ENCODE measurements around the gene SMG5.

GRCh38 chr1:156244712-156245111 lies 37.9 kb downstream of the SMG5 start:
- TF ChIP-seq ZBTB6 (tag by site-specific recombination; IDR thresholded peaks at IDR 0.05) (no peak), HOXA7 (CRISPR knock-in tag; IDR thresholded peaks at IDR 0.05; ENCODE audit: borderline replicate concordance) (no peak), PRDM6 (tag by site-specific recombination; IDR thresholded peaks at IDR 0.05) (no peak), ZNF133 (tag by site-specific recombination; IDR thresholded peaks at IDR 0.05) (no peak), KLF1 (tag by site-specific recombination; IDR thresholded peaks at IDR 0.05) (no peak), PBX3 (CRISPR knock-in tag; IDR thresholded peaks at IDR 0.05) (no peak), REST (tag by site-specific recombination; IDR thresholded peaks at IDR 0.05) (no peak)

All from HEK293 (cell line).